Esophagus squamous epithelium (tissue), 4 donors: ENCODE data around the gene CD1E.

ENCODE experiments used
- CTCF ChIP-seq, 6 experiments: fragments of 450-650 bp in 4 of 6; fragments of 200-600 bp in 2 of 6; sonication (generic) in 2 of 6; IDR thresholded peaks; one replicate each; pipeline ENCODE4 v1.5.1; 2016 to 2019; ENCODE audit warnings: antibody characterized with exemption in 6 of 6, mild to moderate bottlenecking in 4 of 6, moderate library complexity in 4 of 6
- POLR2A ChIP-seq, 4 donors: fragments of 450-650 bp; IDR thresholded peaks; one replicate each; pipeline ENCODE4 v1.6.1; 2017; ENCODE audit warnings: antibody characterized with exemption in 4 of 4, mild to moderate bottlenecking in 4 of 4, moderate library complexity in 3 of 4

- TF ChIP-seq CTCF (IDR thresholded peaks at IDR 0.05) (no peak), POLR2A (IDR thresholded peaks at IDR 0.05) (no peak)
These were observed 37.4 kb downstream of the CD1E start for GRCh38 chr1:158391099-158391498.
